ENCODE measurements around the gene CPM. TPM values are rescaled to one million over a fixed set of nuclear protein-coding genes. Genes with fewer than 3 reads are reported as not detected.

CPM gene
- total RNA-seq, 4 donors from 2014 or later: 11.7 to 45.4 (median 33.9) TPM

GRCh38 chr12:68903511-68903910 is 29.5 kb downstream of the CPM start:
- Histone ChIP-seq H3K4me3 (no peak overlapping the region), H3K27ac (no peak overlapping the region), H3K36me3 (no peaks in the 10 kb centered on the region), H3K4me1 (peaks cover 0 to 5% (median 0%) of the 10 kb centered on the region in 4 donors), H3K27me3 (no peaks in the 10 kb centered on the region), H3K9me3 (no peaks in the 10 kb centered on the region)
- DNase-seq: no peak
- TF ChIP-seq CTCF (IDR thresholded peaks at IDR 0.05) (no peak), POLR2A (IDR thresholded peaks at IDR 0.05) (no peak)

GRCh38 chr12:68901551-68901950 is 31.4 kb downstream of the CPM start:
- H3K27me3 ChIP-seq: no peaks in the 10 kb centered on the region
- peaks cover 0 to 5% (median 0%) of the 10 kb centered on the region in 4 donors for H3K4me1 ChIP-seq
- no peak for TF ChIP-seq CTCF (IDR thresholded peaks at IDR 0.05)
- no peak for TF ChIP-seq POLR2A (IDR thresholded peaks at IDR 0.05)
- H3K4me3 ChIP-seq: no peak overlapping the region
- H3K36me3 ChIP-seq: no peaks in the 10 kb centered on the region
- DNase-seq: no peak
- H3K27ac ChIP-seq: no peak overlapping the region
- H3K9me3 ChIP-seq: no peaks in the 10 kb centered on the region

DNA sequence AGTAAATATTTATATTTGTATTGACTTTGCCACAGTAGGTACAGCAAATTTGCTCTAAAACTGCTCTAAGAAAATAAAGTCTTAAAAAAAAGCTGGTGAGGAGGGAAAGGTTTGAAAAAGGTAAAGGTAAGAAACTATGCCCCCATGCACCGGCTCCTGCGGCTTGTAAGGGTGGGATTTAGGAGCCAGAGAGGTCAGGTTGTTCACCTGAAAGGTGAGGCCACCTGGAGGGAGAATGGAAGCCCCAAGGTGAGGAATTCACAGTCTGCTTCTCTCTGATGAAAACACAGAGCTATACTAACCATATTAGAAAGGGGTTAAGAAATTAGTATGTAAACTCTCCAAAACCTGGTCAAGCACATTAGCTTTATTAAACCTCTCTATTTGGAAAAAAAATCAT is 31.8 kb downstream of the CPM start:
- no peak for DNase-seq
- H3K36me3 ChIP-seq: no peaks in the 10 kb centered on the region
- H3K27ac ChIP-seq: no peak overlapping the region
- H3K27me3 ChIP-seq: no peaks in the 10 kb centered on the region
- H3K9me3 ChIP-seq: no peaks in the 10 kb centered on the region
- H3K4me3 ChIP-seq: no peak overlapping the region
- peaks cover 0 to 5% (median 0%) of the 10 kb centered on the region in 4 donors for H3K4me1 ChIP-seq
- TF ChIP-seq CTCF (IDR thresholded peaks at IDR 0.05) (no peak), POLR2A (IDR thresholded peaks at IDR 0.05) (no peak)

GRCh38 chr12:68900241-68900640 is 32.7 kb downstream of the CPM start:
- no peak overlapping the region for H3K4me3 ChIP-seq

GRCh38 chr12:68899251-68899771 is 33.7 kb downstream of the CPM start:
- Histone ChIP-seq H3K4me3 (no peak overlapping the region), H3K27ac (no peak overlapping the region), H3K9me3 (no peaks in the 10 kb centered on the region), H3K36me3 (no peaks in the 10 kb centered on the region), H3K27me3 (no peaks in the 10 kb centered on the region), H3K4me1 (peaks cover 0 to 5% (median 0%) of the 10 kb centered on the region in 4 donors)
- TF ChIP-seq POLR2A (IDR thresholded peaks at IDR 0.05) (no peak), CTCF (IDR thresholded peaks at IDR 0.05) (peak in 4 of 6 experiments; percentile 27 to 83 (median 78))
- peak in 2 of 3 donors; percentile 55 to 76 for DNase-seq

More at GRCh38 chr12:68900241-68900640, 32.7 kb downstream of the CPM start:
- no peak for DNase-seq
- H3K36me3 ChIP-seq: no peaks in the 10 kb centered on the region
- TF ChIP-seq CTCF (IDR thresholded peaks at IDR 0.05) (no peak), POLR2A (IDR thresholded peaks at IDR 0.05) (no peak)
- no peaks in the 10 kb centered on the region for H3K9me3 ChIP-seq
- H3K27ac ChIP-seq: no peak overlapping the region
- no peaks in the 10 kb centered on the region for H3K27me3 ChIP-seq
- peaks cover 0 to 5% (median 0%) of the 10 kb centered on the region in 4 donors for H3K4me1 ChIP-seq

Data from Peyer's patch (tissue), 4 donors.